Inflammatory macrophage (primary cell): ENCODE results near the gene C6orf52.
A peak's percentile ranks its signal among the peaks of the same experiment; 100 is the strongest.
"Not testable (repeated sequence)": the region's sequence is repeated elsewhere in the genome, so short reads cannot be mapped to it uniquely, and the experiment has no call there.

Experiments
- DNase-seq, 2 donors: peaks; one replicate each; pipeline ENCODE4 v3.0.0-alpha.2; 2020 to 2022

Gene C6orf52

GRCh38 chr6:10695086-10695657, 756 bp upstream of the C6orf52 start:
- no peak for DNase-seq

- no peak for DNase-seq
Observed at GRCh38 chr6:10692965-10693538, 1.4 kb downstream of the C6orf52 start.

GRCh38 chr6:10690651-10691445, 3.6 kb downstream of the C6orf52 start:
- DNase-seq, result peak in 1 of 2 donors; percentile 32

GRCh38 chr6:10687582-10687981, 6.8 kb downstream of the C6orf52 start:
- DNase-seq, result no peak

DNA sequence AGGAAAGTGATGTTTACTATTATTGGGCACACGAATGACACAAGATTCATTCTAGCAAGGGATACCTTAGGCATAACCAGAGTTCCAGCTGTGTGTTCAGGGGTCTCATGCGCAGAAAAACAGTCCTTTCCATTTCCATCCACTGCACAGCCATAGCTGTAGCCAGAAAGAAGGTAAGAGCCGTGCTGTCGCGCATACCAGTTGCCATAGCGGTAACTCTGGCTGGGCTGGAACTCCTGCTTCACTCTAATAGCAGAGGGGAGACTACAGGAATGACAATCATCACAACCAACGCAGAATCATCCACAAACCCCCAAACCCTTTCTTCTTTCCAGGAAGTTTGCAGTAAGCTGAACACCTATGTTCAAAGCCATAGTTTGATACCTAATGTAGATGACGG, 7.5 kb downstream of the C6orf52 start:
- no peak for DNase-seq

GRCh38 chr6:10685092-10685915, 9.1 kb downstream of the C6orf52 start:
- DNase-seq, result no peak

GRCh38 chr6:10684618-10685017, 9.8 kb downstream of the C6orf52 start:
- DNase-seq, result no peak

DNA sequence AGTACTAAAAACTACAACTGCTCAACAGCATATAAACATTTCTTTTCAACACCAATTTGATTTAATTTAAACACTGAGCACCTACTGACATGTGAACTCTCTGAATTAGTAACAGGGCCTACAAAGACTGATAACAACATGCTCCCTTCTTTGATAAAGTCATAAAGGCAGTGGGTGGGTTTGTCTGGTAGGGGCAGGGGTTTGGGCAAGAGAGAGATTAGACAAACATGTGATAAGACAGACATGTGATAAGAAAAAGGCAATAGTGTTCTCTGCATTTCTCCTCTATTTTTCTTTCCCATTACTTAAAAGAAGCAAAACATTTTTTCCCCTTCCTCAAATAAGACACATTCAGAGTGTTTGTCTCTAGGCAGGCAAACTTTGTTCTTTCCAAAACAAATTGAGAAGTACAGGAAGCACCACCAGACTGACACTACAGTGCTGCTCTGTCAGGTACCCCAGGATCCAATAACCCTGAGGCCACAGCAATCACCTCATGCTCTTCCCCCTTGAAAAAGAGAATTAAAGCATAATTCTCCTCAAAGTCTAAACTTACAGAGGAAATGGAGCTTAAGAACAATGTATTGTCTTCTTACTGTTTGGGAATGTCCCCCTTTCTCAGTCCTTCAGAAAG, 11.9 kb downstream of the C6orf52 start:
- no peak for DNase-seq

DNA sequence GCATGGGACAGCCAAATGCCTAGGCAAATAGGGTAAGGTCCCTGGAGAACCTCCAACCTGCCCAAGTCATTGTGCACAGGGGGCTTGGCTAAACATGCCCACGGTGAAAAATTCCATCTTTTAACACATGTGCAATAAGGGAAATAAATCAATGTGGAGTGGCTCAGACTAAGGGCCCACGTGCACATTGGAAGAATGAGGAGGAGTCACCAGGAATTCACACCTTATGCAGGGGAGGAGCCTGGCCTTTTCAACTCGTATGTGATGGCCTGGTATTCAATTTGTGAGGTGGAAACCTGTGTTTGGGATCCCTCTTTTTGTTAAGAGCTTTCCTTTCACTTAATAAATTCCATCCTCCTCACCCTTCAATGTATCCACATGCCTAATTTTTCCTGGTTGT, 12.6 kb downstream of the C6orf52 start:
- DNase-seq, result no peak

- no peak for DNase-seq
Observed at GRCh38 chr6:10678456-10678855, 16.0 kb downstream of the C6orf52 start.

DNA sequence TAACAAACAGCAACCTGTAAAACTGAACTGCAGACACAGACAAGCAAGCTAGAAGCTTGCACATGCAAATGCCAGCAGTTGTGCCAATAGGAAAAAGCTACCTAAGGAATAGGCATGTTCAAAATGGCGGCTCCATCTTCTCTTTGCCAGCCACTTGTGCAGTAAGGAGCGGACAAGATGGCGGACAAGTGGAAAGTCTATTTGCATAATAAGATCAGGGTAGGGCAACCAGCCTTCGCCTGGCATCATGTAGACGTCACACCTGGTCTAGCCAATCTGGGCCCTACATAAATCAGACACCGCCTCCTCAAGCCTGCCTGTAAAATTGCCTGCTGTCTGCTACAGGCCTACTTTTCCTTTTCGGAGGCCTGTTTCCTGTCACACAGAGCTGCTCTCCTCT, 18.0 kb downstream of the C6orf52 start:
- no peak for DNase-seq

GRCh38 chr6:10668126-10668917, 26.1 kb downstream of the C6orf52 start:
- DNase-seq, result no peak

GRCh38 chr6:10665595-10665994, 28.8 kb downstream of the C6orf52 start:
- not testable (repeated sequence) for DNase-seq

DNA sequence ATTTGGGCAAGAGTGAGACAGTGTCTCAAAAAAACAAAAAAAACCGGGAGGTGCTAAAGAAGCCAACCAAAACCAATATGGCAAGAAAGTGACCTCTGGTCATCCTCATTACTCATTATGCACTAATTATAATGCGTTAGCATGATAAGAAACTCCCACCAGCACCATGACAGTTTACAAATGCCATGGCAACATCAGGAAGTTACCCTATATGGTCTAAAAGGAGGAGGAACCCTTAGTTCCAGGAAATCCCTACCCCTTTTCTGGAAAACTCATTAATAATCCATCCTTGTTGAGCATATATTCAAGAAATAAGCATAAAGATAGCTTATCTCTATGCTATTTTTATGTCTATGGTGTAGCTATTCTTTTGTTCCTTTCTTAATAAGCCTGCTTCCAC, 31.7 kb downstream of the C6orf52 start:
- DNase-seq, result no peak

- DNase-seq, result no peak
Observed at GRCh38 chr6:10662207-10662606, 32.2 kb downstream of the C6orf52 start.

- not testable (repeated sequence) for DNase-seq
Observed at GRCh38 chr6:10660431-10661191, 33.8 kb downstream of the C6orf52 start.

DNA sequence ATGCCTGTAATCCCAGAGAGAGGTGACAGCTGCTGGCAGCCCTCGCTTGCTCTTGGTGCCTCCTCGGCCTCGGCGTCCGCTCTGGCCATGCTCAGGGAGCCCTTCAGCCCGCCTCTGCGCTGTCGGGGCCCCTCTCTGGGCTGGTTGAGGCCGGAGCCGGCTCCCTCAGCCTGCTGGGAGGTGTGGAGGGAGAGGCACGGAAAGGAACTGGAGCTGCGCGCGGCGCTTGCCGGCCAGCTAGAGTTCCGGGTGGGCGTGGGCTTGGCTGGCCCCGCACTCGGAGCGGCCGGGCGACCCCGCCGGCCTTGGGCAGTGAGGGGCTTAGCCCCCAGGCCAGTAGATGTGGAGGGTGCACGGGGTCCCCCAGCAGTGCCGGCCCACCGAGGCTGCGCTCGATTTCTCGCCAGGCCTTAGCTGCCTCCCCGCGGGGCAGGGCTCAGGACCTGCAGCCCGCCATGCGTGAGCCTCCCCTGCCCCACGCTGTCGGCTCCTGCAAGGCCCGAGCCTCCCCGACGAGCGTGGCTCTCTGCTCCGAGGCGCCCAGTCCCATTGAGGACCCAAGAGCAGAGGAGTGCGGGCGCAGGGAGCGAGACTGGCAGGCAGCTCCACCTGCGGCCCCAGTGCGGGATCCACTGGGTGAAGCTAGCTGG, 34.6 kb downstream of the C6orf52 start:
- peak in 1 of 2 donors; percentile 25 for DNase-seq

DNA sequence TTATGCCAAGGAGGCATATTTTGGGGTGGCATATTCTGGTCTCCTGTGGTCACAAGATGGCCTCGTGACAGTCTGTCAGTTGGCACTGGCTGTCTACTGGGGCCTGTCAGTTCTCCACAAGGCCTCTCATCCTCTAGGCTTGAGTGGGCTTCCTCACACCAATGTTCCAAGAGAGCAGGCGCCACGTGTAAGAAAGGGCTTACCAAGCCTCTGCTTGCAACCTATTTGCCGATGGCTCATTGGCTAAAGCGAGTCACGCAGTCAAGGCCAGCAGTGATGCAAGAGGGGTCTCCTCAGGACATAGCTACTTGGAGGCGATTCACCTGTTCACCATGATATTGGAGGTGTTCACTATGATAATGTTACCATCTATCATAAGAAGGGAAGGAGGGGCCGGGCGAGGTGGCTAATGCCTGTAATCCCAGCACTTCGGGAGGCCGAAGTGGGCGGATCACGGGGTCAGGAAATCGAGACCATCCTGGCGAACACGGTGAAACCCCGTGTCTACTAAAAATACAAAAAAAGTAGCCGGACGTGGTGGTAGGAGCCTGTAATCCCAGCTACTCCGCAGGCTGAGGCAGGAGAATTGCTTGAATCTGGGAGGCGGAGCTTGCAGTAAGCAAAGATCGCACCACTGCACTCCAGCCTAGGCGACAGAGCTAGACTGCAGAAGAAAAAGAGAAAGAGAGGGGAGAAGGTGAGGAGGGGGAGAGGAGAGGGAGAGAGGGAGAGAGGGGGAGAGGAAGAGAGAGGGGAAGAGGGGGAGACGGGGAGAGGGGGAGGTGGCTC, 35.3 kb downstream of the C6orf52 start:
- DNase-seq, result no peak

DNA sequence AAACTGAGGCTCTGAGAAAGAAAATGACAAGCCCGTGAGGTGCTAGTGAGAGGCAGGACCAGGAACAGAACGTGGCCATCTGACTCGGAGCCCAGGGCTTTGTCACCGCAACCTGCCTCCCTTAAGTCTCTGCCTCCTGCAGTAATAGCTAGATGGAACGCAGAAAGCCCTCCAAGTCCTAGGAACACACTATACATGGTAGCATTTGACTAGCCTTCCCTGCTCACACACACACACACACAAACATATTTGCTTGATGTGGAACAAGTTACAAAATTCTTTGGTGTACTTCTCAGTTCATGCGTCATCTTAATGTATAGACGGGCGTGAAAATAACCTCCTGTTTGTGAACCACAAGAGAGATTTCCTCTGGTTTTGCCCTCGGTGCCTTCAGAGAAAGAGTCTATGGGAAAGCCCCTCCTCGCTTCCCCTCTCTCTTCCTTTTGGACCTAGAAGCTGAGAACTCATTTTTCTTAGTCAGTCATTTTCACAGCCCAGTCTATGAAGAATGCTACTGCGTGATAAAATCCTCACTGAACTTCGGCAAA, 38.8 kb downstream of the C6orf52 start:
- DNase-seq, result peak; percentile 18 to 50
